ENCODE measurements around the gene CLEC4F.

DNA sequence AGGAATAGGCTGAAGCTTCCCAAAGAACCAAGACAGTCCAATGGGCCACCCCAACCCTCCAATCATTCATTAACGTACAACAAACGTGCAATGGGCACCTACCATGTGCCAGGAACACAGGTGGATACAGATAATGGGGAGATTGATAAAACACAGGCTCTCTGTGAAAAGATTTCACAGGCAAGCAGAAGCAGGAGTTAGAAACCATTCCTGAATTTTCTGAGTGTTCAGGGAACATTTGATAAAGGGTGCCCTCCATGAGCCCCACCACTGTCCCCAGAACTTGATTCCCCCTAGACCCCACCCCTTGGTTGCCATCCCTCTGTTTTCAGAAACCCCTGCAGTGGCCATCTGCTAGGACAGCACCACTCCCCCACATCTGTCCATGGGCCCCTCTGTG, 13.7 kb upstream of the CLEC4F start:
- TF ChIP-seq, protein P1, sequence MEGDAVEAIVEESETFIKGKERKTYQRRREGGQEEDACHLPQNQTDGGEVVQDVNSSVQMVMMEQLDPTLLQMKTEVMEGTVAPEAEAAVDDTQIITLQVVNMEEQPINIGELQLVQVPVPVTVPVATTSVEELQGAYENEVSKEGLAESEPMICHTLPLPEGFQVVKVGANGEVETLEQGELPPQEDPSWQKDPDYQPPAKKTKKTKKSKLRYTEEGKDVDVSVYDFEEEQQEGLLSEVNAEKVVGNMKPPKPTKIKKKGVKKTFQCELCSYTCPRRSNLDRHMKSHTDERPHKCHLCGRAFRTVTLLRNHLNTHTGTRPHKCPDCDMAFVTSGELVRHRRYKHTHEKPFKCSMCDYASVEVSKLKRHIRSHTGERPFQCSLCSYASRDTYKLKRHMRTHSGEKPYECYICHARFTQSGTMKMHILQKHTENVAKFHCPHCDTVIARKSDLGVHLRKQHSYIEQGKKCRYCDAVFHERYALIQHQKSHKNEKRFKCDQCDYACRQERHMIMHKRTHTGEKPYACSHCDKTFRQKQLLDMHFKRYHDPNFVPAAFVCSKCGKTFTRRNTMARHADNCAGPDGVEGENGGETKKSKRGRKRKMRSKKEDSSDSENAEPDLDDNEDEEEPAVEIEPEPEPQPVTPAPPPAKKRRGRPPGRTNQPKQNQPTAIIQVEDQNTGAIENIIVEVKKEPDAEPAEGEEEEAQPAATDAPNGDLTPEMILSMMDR (optimal IDR thresholded peaks at IDR 0.05 in 1 of 3, IDR thresholded peaks at IDR 0.05 in 1 of 3, conservative IDR thresholded peaks at IDR 0.05 in 1 of 3; ENCODE audit: extremely low read depth in 1 of 3, insufficient read depth in 2 of 3, low read length in 3 of 3), result no peak
- TF ChIP-seq EZH2 (IDR thresholded peaks at IDR 0.05; ENCODE audit: low read length), result no peak
